Measurements from ENCODE around the gene IL10.

- TF ChIP-seq EZH2 (IDR thresholded peaks at IDR 0.05) (no peak), POLR2AphosphoS5 (IDR thresholded peaks at IDR 0.05; ENCODE audit: borderline replicate concordance, low read depth, low read length) (no peak)
These were observed 24.7 kb upstream of the IL10 start for GRCh38 chr1:206796981-206797402.
